NOMO-1 treated with dmso at 0.1 percent for 144 hours (cell line): Measurements from ENCODE around the gene INTS4.
"Not testable (repeated sequence)": the region's sequence is repeated elsewhere in the genome, so short reads cannot be mapped to it uniquely, and the experiment has no call there.

Experiments used
- DNase-seq: peaks from one replicate; lab custom pipeline; 2025; ENCODE audit not compliant: unreplicated experiment; lab: John Stamatoyannopoulos, UW

Gene INTS4

GRCh38 chr11:77994434-77995362 is at the start of gene INTS4:
Gene INTS4 (minus strand): TSS chr11:77994668. CDS start chr11:77994643, 25 bp downstream.
- peak; percentile 100 for DNase-seq

GRCh38 chr11:78041843-78042440 is 47.5 kb upstream of the INTS4 start:
- DNase-seq: no peak

GRCh38 chr11:78041380-78041719 is 46.9 kb upstream of the INTS4 start:
- DNase-seq: not testable (repeated sequence)

- DNase-seq: no peak
Observed at GRCh38 chr11:78040691-78041379, 46.4 kb upstream of the INTS4 start.

GRCh38 chr11:78039919-78040671 is 45.6 kb upstream of the INTS4 start:
- DNase-seq: no peak

- DNase-seq: no peak
Observed at GRCh38 chr11:78039391-78039918, 45.0 kb upstream of the INTS4 start.

- no peak for DNase-seq
Observed at GRCh38 chr11:78038697-78039313, 44.3 kb upstream of the INTS4 start.

- no peak for DNase-seq
Observed at GRCh38 chr11:78037825-78038620, 43.6 kb upstream of the INTS4 start.

- no peak for DNase-seq
Observed at GRCh38 chr11:78037056-78037455, 42.6 kb upstream of the INTS4 start.

- DNase-seq: no peak
Observed at GRCh38 chr11:78036313-78036712, 41.8 kb upstream of the INTS4 start.

GRCh38 chr11:78034623-78035022 is 40.2 kb upstream of the INTS4 start:
- DNase-seq: no peak

GRCh38 chr11:78033040-78033439 is 38.6 kb upstream of the INTS4 start:
- no peak for DNase-seq

GRCh38 chr11:78032090-78032489 is 37.6 kb upstream of the INTS4 start:
- DNase-seq: no peak

- no peak for DNase-seq
Observed at GRCh38 chr11:78031629-78032028, 37.2 kb upstream of the INTS4 start.

- DNase-seq: no peak
Observed at GRCh38 chr11:78030429-78031325, 36.2 kb upstream of the INTS4 start.

GRCh38 chr11:78028423-78028822 is 34.0 kb upstream of the INTS4 start:
- DNase-seq: not testable (repeated sequence)

GRCh38 chr11:78027759-78028158 is 33.3 kb upstream of the INTS4 start:
- no peak for DNase-seq

- DNase-seq: no peak
Observed at GRCh38 chr11:78025378-78025777, 30.9 kb upstream of the INTS4 start.

GRCh38 chr11:78023426-78023825 is 29.0 kb upstream of the INTS4 start:
- DNase-seq: no peak
